HG02938 (cell line): ENCODE data around the gene MMP8.
A peak's percentile ranks its signal among the peaks of the same experiment; 100 is the strongest.
"Not testable (repeated sequence)": the region's sequence is repeated elsewhere in the genome, so short reads cannot be mapped to it uniquely, and the experiment has no call there.

Source experiments
- ATAC-seq: cut with Tn5 transposase; IDR thresholded peaks from one replicate; pipeline ENCODE4 v1.9.1; 2021; ENCODE audit warnings: mild to moderate bottlenecking, moderate library complexity; ENCODE audit not compliant: unreplicated experiment

The MMP8 gene

GRCh38 chr11:102724904-102725500, at the start of gene MMP8:
TSS of gene MMP8 (minus strand) at chr11:102724954. CDS start at chr11:102724855, 99 bp downstream.
- ATAC-seq: no peak

- no peak for ATAC-seq
Measured at GRCh38 chr11:102773386-102773785, 48.6 kb upstream of the MMP8 start.

GRCh38 chr11:102771351-102771750, 46.6 kb upstream of the MMP8 start:
- no peak for ATAC-seq

GRCh38 chr11:102770191-102770590, 45.4 kb upstream of the MMP8 start:
- no peak for ATAC-seq

- ATAC-seq: no peak
Measured at GRCh38 chr11:102767800-102768199, 43.0 kb upstream of the MMP8 start.

GRCh38 chr11:102763440-102763839, 38.7 kb upstream of the MMP8 start:
- no peak for ATAC-seq

GRCh38 chr11:102762361-102762767, 37.6 kb upstream of the MMP8 start:
- no peak for ATAC-seq

- no peak for ATAC-seq
Measured at GRCh38 chr11:102761646-102762238, 37.0 kb upstream of the MMP8 start.

- no peak for ATAC-seq
Measured at GRCh38 chr11:102760344-102761035, 35.7 kb upstream of the MMP8 start.

GRCh38 chr11:102757823-102758549, 33.2 kb upstream of the MMP8 start:
- no peak for ATAC-seq

- no peak for ATAC-seq
Measured at GRCh38 chr11:102753267-102753666, 28.5 kb upstream of the MMP8 start.

GRCh38 chr11:102751673-102752072, 26.9 kb upstream of the MMP8 start:
- ATAC-seq: no peak

- ATAC-seq: no peak
Measured at GRCh38 chr11:102749101-102749722, 24.5 kb upstream of the MMP8 start.

- not testable (repeated sequence) for ATAC-seq
Measured at GRCh38 chr11:102746746-102747578, 22.2 kb upstream of the MMP8 start.

- no peak for ATAC-seq
Measured at GRCh38 chr11:102734650-102735049, 9.9 kb upstream of the MMP8 start.

GRCh38 chr11:102733232-102733875, 8.6 kb upstream of the MMP8 start:
- peak; percentile 82 for ATAC-seq

GRCh38 chr11:102730944-102731343, 6.2 kb upstream of the MMP8 start:
- ATAC-seq: not testable (repeated sequence)

- no peak for ATAC-seq
Measured at GRCh38 chr11:102729849-102730815, 5.4 kb upstream of the MMP8 start.

GRCh38 chr11:102727890-102728289, 3.1 kb upstream of the MMP8 start:
- no peak for ATAC-seq
